ENCODE results near the gene DEXI. TPM values are rescaled to one million over a fixed set of nuclear protein-coding genes. Genes with fewer than 3 reads are reported as not detected.

The DEXI gene
- total RNA-seq, 2 donors from 2014 or later = 24.4 to 26.7 TPM

- ATAC-seq (replicated peaks in 1 of 2) (no peak), DNase-seq (no peak)
- Mint-ChIP-seq H3K4me1 (ENCODE audit: low read depth) (peaks cover 85% of the 10 kb centered on the region), H3K27me3 (ENCODE audit: low read depth) (no peaks in the 10 kb centered on the region), H3K36me3 (ENCODE audit: insufficient read depth in 2 of 2) (peaks cover 19 to 40% of the 10 kb centered on the region in 2 donors), H3K4me3 (peak overlapping the region; percentile 70 to 83), H3K9me3 (peaks cover 7 to 8% of the 10 kb centered on the region in 2 donors), H3K27ac (peak overlapping the region; percentile 98)
These were observed 23.9 kb upstream of the DEXI start for GRCh38 chr16:10966129-10966528.

- ATAC-seq (replicated peaks in 1 of 2) = peak; percentile 51 to 52
- H3K36me3 Mint-ChIP-seq (ENCODE audit: insufficient read depth in 2 of 2) = peaks cover 18 to 34% of the 10 kb centered on the region in 2 donors
- peaks cover 7 to 8% of the 10 kb centered on the region in 2 donors for H3K9me3 Mint-ChIP-seq
- H3K27ac Mint-ChIP-seq = peak overlapping the region; percentile 98
- H3K4me3 Mint-ChIP-seq = peak overlapping the region; percentile 70 to 83
- H3K4me1 Mint-ChIP-seq (ENCODE audit: low read depth) = peaks cover 87% of the 10 kb centered on the region
- H3K27me3 Mint-ChIP-seq (ENCODE audit: low read depth) = no peaks in the 10 kb centered on the region
- peak; percentile 64 to 65 for DNase-seq
These were observed 23.3 kb upstream of the DEXI start for GRCh38 chr16:10965440-10966061.

GRCh38 chr16:10964891-10965326 is 22.6 kb upstream of the DEXI start:
- DNase-seq (peak; percentile 74 to 85), ATAC-seq (replicated peaks in 1 of 2) (peak; percentile 83 to 86)
- Mint-ChIP-seq H3K4me3 (peak overlapping the region; percentile 70 to 83), H3K4me1 (ENCODE audit: low read depth) (peaks cover 90% of the 10 kb centered on the region), H3K27ac (peak overlapping the region; percentile 98), H3K9me3 (peaks cover 7 to 8% of the 10 kb centered on the region in 2 donors), H3K36me3 (ENCODE audit: insufficient read depth in 2 of 2) (peaks cover 21 to 37% of the 10 kb centered on the region in 2 donors), H3K27me3 (ENCODE audit: low read depth) (no peaks in the 10 kb centered on the region)

GRCh38 chr16:10964039-10964890 is 22.0 kb upstream of the DEXI start:
- Mint-ChIP-seq H3K27me3 (ENCODE audit: low read depth) (no peaks in the 10 kb centered on the region), H3K4me1 (ENCODE audit: low read depth) (peaks cover 90% of the 10 kb centered on the region), H3K36me3 (ENCODE audit: insufficient read depth in 2 of 2) (peaks cover 21 to 37% of the 10 kb centered on the region in 2 donors), H3K4me3 (peak overlapping the region; percentile 75 to 83), H3K27ac (peak overlapping the region; percentile 98), H3K9me3 (peaks cover 7 to 8% of the 10 kb centered on the region in 2 donors)
- ATAC-seq (replicated peaks in 1 of 2) (peak; percentile 56 to 62), DNase-seq (peak; percentile 88 to 90)

GRCh38 chr16:10961231-10961630 is 19.0 kb upstream of the DEXI start:
- H3K27me3 Mint-ChIP-seq (ENCODE audit: low read depth) = no peaks in the 10 kb centered on the region
- ATAC-seq (replicated peaks in 1 of 2) (peak in 1 of 2 donors; percentile 12), DNase-seq (peak; percentile 35 to 48)
- peak overlapping the region; percentile 39 for H3K27ac Mint-ChIP-seq
- H3K9me3 Mint-ChIP-seq = peaks cover 5% of the 10 kb centered on the region in 2 donors
- peaks cover 94% of the 10 kb centered on the region for H3K4me1 Mint-ChIP-seq (ENCODE audit: low read depth)
- H3K4me3 Mint-ChIP-seq = peak overlapping the region; percentile 13 to 46
- H3K36me3 Mint-ChIP-seq (ENCODE audit: insufficient read depth in 2 of 2) = peaks cover 19 to 37% of the 10 kb centered on the region in 2 donors

- peaks cover 94% of the 10 kb centered on the region for H3K4me1 Mint-ChIP-seq (ENCODE audit: low read depth)
- peaks cover 14 to 26% of the 10 kb centered on the region in 2 donors for H3K36me3 Mint-ChIP-seq (ENCODE audit: insufficient read depth in 2 of 2)
- no peak overlapping the region for H3K27ac Mint-ChIP-seq
These were observed 16.9 kb upstream of the DEXI start for GRCh38 chr16:10959161-10959560.

GRCh38 chr16:10957771-10958482 is 15.7 kb upstream of the DEXI start:
- Mint-ChIP-seq H3K9me3 (no peaks in the 10 kb centered on the region), H3K27ac (peak overlapping the region; percentile 93), H3K4me3 (peak overlapping the region; percentile 52 to 67), H3K27me3 (ENCODE audit: low read depth) (no peaks in the 10 kb centered on the region), H3K36me3 (ENCODE audit: insufficient read depth in 2 of 2) (peaks cover 12 to 20% of the 10 kb centered on the region in 2 donors), H3K4me1 (ENCODE audit: low read depth) (peaks cover 94% of the 10 kb centered on the region)
- peak in 1 of 2 donors; percentile 61 for DNase-seq
- peak; percentile 78 to 83 for ATAC-seq (replicated peaks in 1 of 2)

More at GRCh38 chr16:10959161-10959560, 16.9 kb upstream of the DEXI start:
- Mint-ChIP-seq H3K27me3 (ENCODE audit: low read depth) (no peaks in the 10 kb centered on the region), H3K4me3 (no peak overlapping the region), H3K9me3 (no peaks in the 10 kb centered on the region)
- ATAC-seq (replicated peaks in 1 of 2) = no peak
- DNase-seq = no peak

- H3K9me3 Mint-ChIP-seq = no peaks in the 10 kb centered on the region
- H3K4me3 Mint-ChIP-seq = peak overlapping the region; percentile 11 to 70
- DNase-seq (no peak), ATAC-seq (replicated peaks in 1 of 2) (no peak)
- H3K4me1 Mint-ChIP-seq (ENCODE audit: low read depth) = peaks cover 85% of the 10 kb centered on the region
- peaks cover 3 to 11% of the 10 kb centered on the region in 2 donors for H3K36me3 Mint-ChIP-seq (ENCODE audit: insufficient read depth in 2 of 2)
- peak overlapping the region; percentile 94 for H3K27ac Mint-ChIP-seq
- no peaks in the 10 kb centered on the region for H3K27me3 Mint-ChIP-seq (ENCODE audit: low read depth)
These were observed 12.6 kb upstream of the DEXI start for GRCh38 chr16:10954903-10955302.

GRCh38 chr16:10951026-10951425 is 8.8 kb upstream of the DEXI start:
- ATAC-seq (replicated peaks in 1 of 2) (no peak), DNase-seq (no peak)
- Mint-ChIP-seq H3K36me3 (ENCODE audit: insufficient read depth in 2 of 2) (no peaks in the 10 kb centered on the region), H3K27ac (peak overlapping the region; percentile 30), H3K4me3 (no peak overlapping the region), H3K9me3 (no peaks in the 10 kb centered on the region), H3K27me3 (ENCODE audit: low read depth) (no peaks in the 10 kb centered on the region), H3K4me1 (ENCODE audit: low read depth) (peaks cover 81% of the 10 kb centered on the region)

GRCh38 chr16:10950393-10950792 is 8.1 kb upstream of the DEXI start:
- H3K36me3 Mint-ChIP-seq (ENCODE audit: insufficient read depth in 2 of 2) = no peaks in the 10 kb centered on the region
- H3K27ac Mint-ChIP-seq = peak overlapping the region; percentile 86
- no peak overlapping the region for H3K4me3 Mint-ChIP-seq
- H3K9me3 Mint-ChIP-seq = no peaks in the 10 kb centered on the region
- no peak for ATAC-seq (replicated peaks in 1 of 2)
- peaks cover 81% of the 10 kb centered on the region for H3K4me1 Mint-ChIP-seq (ENCODE audit: low read depth)
- H3K27me3 Mint-ChIP-seq (ENCODE audit: low read depth) = no peaks in the 10 kb centered on the region
- DNase-seq = no peak

- peak; percentile 68 to 69 for ATAC-seq (replicated peaks in 1 of 2)
- Mint-ChIP-seq H3K9me3 (no peaks in the 10 kb centered on the region), H3K4me1 (ENCODE audit: low read depth) (peaks cover 78% of the 10 kb centered on the region), H3K27me3 (ENCODE audit: low read depth) (no peaks in the 10 kb centered on the region), H3K4me3 (peak overlapping the region; percentile 35 to 53), H3K27ac (peak overlapping the region; percentile 34), H3K36me3 (ENCODE audit: insufficient read depth in 2 of 2) (no peaks in the 10 kb centered on the region)
- peak; percentile 53 to 61 for DNase-seq
These were observed 7.2 kb upstream of the DEXI start for GRCh38 chr16:10949424-10949970.

GRCh38 chr16:10947211-10947787 is 5.0 kb upstream of the DEXI start:
- Mint-ChIP-seq H3K9me3 (no peaks in the 10 kb centered on the region), H3K4me1 (ENCODE audit: low read depth) (peaks cover 72% of the 10 kb centered on the region)
- DNase-seq = no peak

More at GRCh38 chr16:10947211-10947787, 5.0 kb upstream of the DEXI start:
- ATAC-seq (replicated peaks in 1 of 2) = no peak
- H3K27me3 Mint-ChIP-seq (ENCODE audit: low read depth) = no peaks in the 10 kb centered on the region
- peak overlapping the region in 1 of 2 donors; percentile 4 for H3K4me3 Mint-ChIP-seq
- H3K36me3 Mint-ChIP-seq (ENCODE audit: insufficient read depth in 2 of 2) = no peaks in the 10 kb centered on the region
- peak overlapping the region; percentile 54 for H3K27ac Mint-ChIP-seq

Data from activated T-cell treated with anti-CD3 and anti-CD28 coated beads, Interleukin-2, amount 50 U/mL, for 72 hours (primary cell).